NB4 (cell line): ENCODE results near the gene SFTPB.

Experiments used
- CTCF ChIP-seq: IDR thresholded peaks from one replicate; pipeline ENCODE4 v1.5.1; 2012; ENCODE audit warnings: low read depth, low read length
- MAX ChIP-seq: IDR thresholded peaks from 2 replicates; pipeline ENCODE4 v1.6.1; 2011; ENCODE audit warnings: low read depth, low read length
- MYC ChIP-seq: IDR thresholded peaks from 2 replicates; pipeline ENCODE4 v1.6.1; 2011; ENCODE audit warnings: low read depth, low read length
- POLR2A ChIP-seq: IDR thresholded peaks from 2 replicates; pipeline ENCODE4 v1.6.1; 2011; ENCODE audit warnings: mild to moderate bottlenecking; ENCODE audit not compliant: insufficient read length; ENCODE audit errors: extremely low read depth

DNA sequence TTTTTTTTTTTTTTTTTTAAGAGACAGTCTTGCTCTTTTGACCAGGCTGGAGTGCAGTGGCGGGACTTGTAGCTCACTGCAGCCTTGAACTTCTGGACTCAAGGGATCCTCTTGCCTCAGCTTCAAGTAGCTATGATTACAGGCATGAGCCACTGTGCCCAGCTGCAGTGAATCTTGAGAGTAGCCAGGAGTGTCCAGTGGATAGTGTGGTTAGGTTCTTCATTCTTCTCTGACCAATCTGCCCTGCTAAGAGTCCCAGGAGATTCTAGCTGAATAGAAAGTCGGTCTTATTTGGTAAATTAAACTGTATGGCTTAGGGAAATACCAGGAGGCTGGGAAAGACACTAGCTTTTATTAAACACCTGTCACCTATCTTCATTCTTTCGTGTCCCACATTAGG lies 36.7 kb downstream of the SFTPB start:
- TF ChIP-seq CTCF (no peak), POLR2A (no peak), MAX (no peak), MYC (no peak)
